ENCODE measurements around the gene CREB5. TPM values are rescaled to one million over a fixed set of nuclear protein-coding genes. Genes with fewer than 3 reads are reported as not detected.

CREB5 gene
- polyA plus RNA-seq, 6 donors from 2014 or later: 0.40 to 0.66 TPM; not detected in 4

- DNase-seq: no peak
- Mint-ChIP-seq H3K36me3 (no peaks in the 10 kb centered on the region), H3K4me1 (peaks cover 0 to 1% (median 0%) of the 10 kb centered on the region in 3 donors), H3K27me3 (peaks cover 0 to 10% (median 0%) of the 10 kb centered on the region in 3 donors), H3K9me3 (no peaks in the 10 kb centered on the region), H3K27ac (no peak overlapping the region), H3K4me3 (no peak overlapping the region)
- no peak for ATAC-seq (ENCODE audit: low read depth in 2 of 2)
These were observed 87.8 kb downstream of the CREB5 start for GRCh38 chr7:28500138-28500537.

- no peaks in the 10 kb centered on the region for H3K9me3 Mint-ChIP-seq
- no peak for ATAC-seq (ENCODE audit: low read depth in 2 of 2)
- H3K4me1 Mint-ChIP-seq: peaks cover 0 to 5% (median 0%) of the 10 kb centered on the region in 3 donors
- peaks cover 0 to 10% (median 0%) of the 10 kb centered on the region in 3 donors for H3K27me3 Mint-ChIP-seq
- H3K27ac Mint-ChIP-seq: no peak overlapping the region
- no peak overlapping the region for H3K4me3 Mint-ChIP-seq
- no peaks in the 10 kb centered on the region for H3K36me3 Mint-ChIP-seq
- DNase-seq: no peak
These were observed 90.1 kb downstream of the CREB5 start for GRCh38 chr7:28502408-28502807.

GRCh38 chr7:28503396-28503795 lies 91.1 kb downstream of the CREB5 start:
- Mint-ChIP-seq H3K4me3 (no peak overlapping the region), H3K27me3 (peaks cover 0 to 10% (median 0%) of the 10 kb centered on the region in 3 donors), H3K9me3 (no peaks in the 10 kb centered on the region), H3K27ac (no peak overlapping the region), H3K36me3 (no peaks in the 10 kb centered on the region), H3K4me1 (peaks cover 0 to 5% (median 0%) of the 10 kb centered on the region in 3 donors)
- DNase-seq: no peak
- ATAC-seq (ENCODE audit: low read depth in 2 of 2): no peak

- Mint-ChIP-seq H3K4me1 (peaks cover 0 to 10% (median 5%) of the 10 kb centered on the region in 3 donors), H3K4me3 (no peak overlapping the region), H3K27ac (no peak overlapping the region), H3K36me3 (no peaks in the 10 kb centered on the region), H3K27me3 (peaks cover 0 to 4% (median 0%) of the 10 kb centered on the region in 3 donors), H3K9me3 (no peaks in the 10 kb centered on the region)
- ATAC-seq (ENCODE audit: low read depth in 2 of 2) (peak in 1 of 2 donors; percentile 35), DNase-seq (no peak)
These were observed 92.7 kb downstream of the CREB5 start for GRCh38 chr7:28505014-28505413.

GRCh38 chr7:28505867-28506266 lies 93.5 kb downstream of the CREB5 start:
- no peak for DNase-seq
- peaks cover 0 to 13% (median 5%) of the 10 kb centered on the region in 3 donors for H3K4me1 Mint-ChIP-seq

GRCh38 chr7:28507525-28508282 lies 95.4 kb downstream of the CREB5 start:
- no peaks in the 10 kb centered on the region for H3K36me3 Mint-ChIP-seq

More at GRCh38 chr7:28505867-28506266, 93.5 kb downstream of the CREB5 start:
- peaks cover 0 to 4% (median 2%) of the 10 kb centered on the region in 3 donors for H3K27me3 Mint-ChIP-seq
- H3K27ac Mint-ChIP-seq: no peak overlapping the region
- no peak for ATAC-seq (ENCODE audit: low read depth in 2 of 2)
- H3K9me3 Mint-ChIP-seq: no peaks in the 10 kb centered on the region
- H3K4me3 Mint-ChIP-seq: no peak overlapping the region
- H3K36me3 Mint-ChIP-seq: no peaks in the 10 kb centered on the region

GRCh38 chr7:28509251-28510025 lies 97.1 kb downstream of the CREB5 start:
- Mint-ChIP-seq H3K4me1 (peaks cover 0 to 13% (median 5%) of the 10 kb centered on the region in 3 donors), H3K9me3 (no peaks in the 10 kb centered on the region), H3K36me3 (no peaks in the 10 kb centered on the region), H3K27me3 (peaks cover 10 to 16% (median 15%) of the 10 kb centered on the region in 3 donors), H3K27ac (no peak overlapping the region), H3K4me3 (peak overlapping the region in 2 of 8 donors; percentile 37 to 44)
- DNase-seq (no peak), ATAC-seq (ENCODE audit: low read depth in 2 of 2) (no peak)

More at GRCh38 chr7:28507525-28508282, 95.4 kb downstream of the CREB5 start:
- Mint-ChIP-seq H3K9me3 (no peaks in the 10 kb centered on the region), H3K27me3 (peaks cover 7 to 15% (median 9%) of the 10 kb centered on the region in 3 donors), H3K4me1 (peaks cover 0 to 13% (median 5%) of the 10 kb centered on the region in 3 donors), H3K27ac (no peak overlapping the region), H3K4me3 (no peak overlapping the region)
- DNase-seq (no peak), ATAC-seq (ENCODE audit: low read depth in 2 of 2) (no peak)

GRCh38 chr7:28510026-28510369 lies 97.7 kb downstream of the CREB5 start:
- no peak for ATAC-seq (ENCODE audit: low read depth in 2 of 2)
- H3K27ac Mint-ChIP-seq: no peak overlapping the region
- peaks cover 10 to 16% (median 15%) of the 10 kb centered on the region in 3 donors for H3K27me3 Mint-ChIP-seq
- H3K36me3 Mint-ChIP-seq: no peaks in the 10 kb centered on the region
- H3K4me3 Mint-ChIP-seq: no peak overlapping the region
- DNase-seq: no peak
- peaks cover 0 to 13% (median 5%) of the 10 kb centered on the region in 3 donors for H3K4me1 Mint-ChIP-seq
- no peaks in the 10 kb centered on the region for H3K9me3 Mint-ChIP-seq

- ATAC-seq (ENCODE audit: low read depth in 2 of 2) (no peak), DNase-seq (no peak)
- Mint-ChIP-seq H3K36me3 (no peaks in the 10 kb centered on the region), H3K27ac (no peak overlapping the region), H3K27me3 (peaks cover 14 to 16% (median 15%) of the 10 kb centered on the region in 3 donors), H3K9me3 (no peaks in the 10 kb centered on the region), H3K4me3 (no peak overlapping the region), H3K4me1 (peaks cover 0 to 13% (median 0%) of the 10 kb centered on the region in 3 donors)
These were observed 100.5 kb downstream of the CREB5 start for GRCh38 chr7:28512668-28513440.

- H3K36me3 Mint-ChIP-seq: no peaks in the 10 kb centered on the region
- H3K4me3 Mint-ChIP-seq: no peak overlapping the region
- H3K27me3 Mint-ChIP-seq: peaks cover 6 to 17% (median 16%) of the 10 kb centered on the region in 3 donors
- DNase-seq (no peak), ATAC-seq (ENCODE audit: low read depth in 2 of 2) (no peak)
- no peaks in the 10 kb centered on the region for H3K9me3 Mint-ChIP-seq
- H3K4me1 Mint-ChIP-seq: peaks cover 0 to 8% (median 0%) of the 10 kb centered on the region in 3 donors
- H3K27ac Mint-ChIP-seq: no peak overlapping the region
These were observed 104.3 kb downstream of the CREB5 start for GRCh38 chr7:28516390-28517172.

GRCh38 chr7:28517206-28517605 lies 104.9 kb downstream of the CREB5 start:
- ATAC-seq (ENCODE audit: low read depth in 2 of 2) (no peak), DNase-seq (no peak)
- H3K36me3 Mint-ChIP-seq: no peaks in the 10 kb centered on the region
- H3K9me3 Mint-ChIP-seq: no peaks in the 10 kb centered on the region
- H3K4me3 Mint-ChIP-seq: no peak overlapping the region
- H3K27ac Mint-ChIP-seq: no peak overlapping the region
- H3K4me1 Mint-ChIP-seq: peaks cover 0 to 8% (median 0%) of the 10 kb centered on the region in 3 donors
- H3K27me3 Mint-ChIP-seq: peaks cover 0 to 13% (median 10%) of the 10 kb centered on the region in 3 donors

- ATAC-seq (ENCODE audit: low read depth in 2 of 2) (no peak), DNase-seq (no peak)
- peaks cover 0 to 8% (median 0%) of the 10 kb centered on the region in 3 donors for H3K4me1 Mint-ChIP-seq
- H3K27ac Mint-ChIP-seq: no peak overlapping the region
- no peak overlapping the region for H3K4me3 Mint-ChIP-seq
- H3K27me3 Mint-ChIP-seq: peaks cover 0 to 12% (median 8%) of the 10 kb centered on the region in 3 donors
- H3K9me3 Mint-ChIP-seq: no peaks in the 10 kb centered on the region
- no peaks in the 10 kb centered on the region for H3K36me3 Mint-ChIP-seq
These were observed 105.3 kb downstream of the CREB5 start for GRCh38 chr7:28517606-28518005.

Data from naive B cell (primary cell).